SH-SY5Y (cell line): ENCODE data around the gene C1QTNF8.

Experiments
- GATA2 ChIP-seq: IDR thresholded peaks from 2 replicates; pipeline ENCODE4 v1.6.1; 2011; ENCODE audit warnings: mild to moderate bottlenecking, low read depth, low read length
- GATA3 ChIP-seq: IDR thresholded peaks from 2 replicates; pipeline ENCODE4 v1.6.1; 2011; ENCODE audit warnings: low read depth, mild to moderate bottlenecking, low read length, moderate library complexity

- TF ChIP-seq GATA2, result no peak
- TF ChIP-seq GATA3, result no peak
These were observed 55.7 kb downstream of the C1QTNF8 start for GRCh38 chr16:1040346-1040745.
